Naive thymus-derived CD4-positive, alpha-beta T cell (primary cell): ENCODE results near the gene PTPRN2. TPM values are rescaled to one million over a fixed set of nuclear protein-coding genes. Genes with fewer than 3 reads are reported as not detected.

Experiments
- ATAC-seq: fragments of 150-1000 bp; cut with Tn5 transposase; 2 replicates; pipeline ENCODE4 v1.10.0; 2021; ENCODE audit warnings: mild to moderate bottlenecking, moderate library complexity
- CTCF ChIA-PET: fragments of 350-600 bp; sonication (Branson Sonifier 250); formaldehyde crosslinking; loops from one replicate; lab custom pipeline; 2021; ENCODE audit warnings: antibody characterized with exemption; lab: Charles Lee
- POLR2A ChIA-PET: fragments of 350-600 bp; sonication (Branson Sonifier 250); formaldehyde crosslinking; loops from one replicate; lab custom pipeline; 2021; ENCODE audit warnings: antibody characterized with exemption, inconsistent platforms; lab: Charles Lee
- DNase-seq, 9 donors: peaks; one replicate each; pipeline versions ENCODE4 v3.0.0 to v3.0.0-alpha.2; 2020 to 2022; ENCODE audit warnings: mixed read lengths in 1 of 9
- H3K27ac ChIP-seq: one replicate; pipeline ENCODE4 v1.7.0; 2013; ENCODE audit warnings: mild to moderate bottlenecking, low read depth, low read length, moderate library complexity
- H3K27me3 ChIP-seq, 2 donors: one replicate each; pipeline ENCODE4 v1.7.0; 2013; ENCODE audit warnings: low read length in 2 of 2, mild to moderate bottlenecking in 2 of 2, moderate library complexity in 2 of 2; ENCODE audit not compliant: control insufficient read depth in 2 of 2, insufficient read depth in 2 of 2
- H3K36me3 ChIP-seq, 3 experiments: 1 replicate in 2 of 3; 2 replicates in 1 of 3; pipeline ENCODE4 v1.7.0; 2013; ENCODE audit warnings: low read length in 3 of 3, mild to moderate bottlenecking in 3 of 3, moderate library complexity in 1 of 3; ENCODE audit not compliant: insufficient read depth in 3 of 3, control insufficient read depth in 2 of 3
- H3K4me1 ChIP-seq, 2 donors: one replicate each; pipeline ENCODE4 v1.7.0; 2013; ENCODE audit warnings: low read length in 2 of 2, mild to moderate bottlenecking in 2 of 2, moderate library complexity in 1 of 2; ENCODE audit not compliant: control insufficient read depth in 2 of 2, insufficient read depth in 2 of 2
- H3K4me3 ChIP-seq: 2 replicates; pipeline ENCODE4 v1.7.0; 2013; ENCODE audit warnings: mild to moderate bottlenecking, low read length
- H3K9me3 ChIP-seq, 3 experiments: 1 replicate in 2 of 3; 2 replicates in 1 of 3; pipeline ENCODE4 v1.7.0; 2013; ENCODE audit warnings: low read length in 3 of 3; ENCODE audit not compliant: control insufficient read depth in 2 of 3
- H3K27ac Mint-ChIP-seq, 9 donors: one replicate each; pipeline ENCODE4 v1.8.0; 2020 to 2022; ENCODE audit warnings: mixed read lengths in 9 of 9, mild to moderate bottlenecking in 8 of 9, moderate library complexity in 5 of 9, inconsistent platforms in 2 of 9
- H3K27me3 Mint-ChIP-seq, 5 donors: one replicate each; pipeline ENCODE4 v1.8.0; 2021 to 2022; ENCODE audit warnings: mixed read lengths in 5 of 5, mild to moderate bottlenecking in 1 of 5
- H3K36me3 Mint-ChIP-seq, 5 donors: one replicate each; pipeline ENCODE4 v1.8.0; 2020 to 2022; ENCODE audit warnings: mixed read lengths in 5 of 5, mild to moderate bottlenecking in 3 of 5, inconsistent platforms in 1 of 5
- H3K4me1 Mint-ChIP-seq, 7 donors: one replicate each; pipeline ENCODE4 v1.8.0; 2020 to 2022; ENCODE audit warnings: mixed read lengths in 7 of 7, mild to moderate bottlenecking in 3 of 7, inconsistent platforms in 1 of 7
- H3K4me3 Mint-ChIP-seq, 10 donors: one replicate each; pipeline ENCODE4 v1.8.0; 2020 to 2022; ENCODE audit warnings: mild to moderate bottlenecking in 10 of 10, mixed read lengths in 10 of 10, moderate library complexity in 6 of 10, inconsistent platforms in 2 of 10
- H3K9me3 Mint-ChIP-seq, 11 donors: one replicate each; pipeline ENCODE4 v1.8.0; 2020 to 2022; ENCODE audit warnings: mixed read lengths in 11 of 11, mild to moderate bottlenecking in 4 of 11, inconsistent platforms in 1 of 11, moderate library complexity in 1 of 11
- intact Hi-C, 2 donors: fragments of 100-400 bp; cut with micrococcal nuclease; formaldehyde crosslinking; loops; one replicate each; pipeline ENCODE4 v1.15.1; 2023
- polyA plus RNA-seq, 2 donors: library from polyadenylated mRNA; unstranded; fragments of 300-500 nt; fragmentation: Illumina TruSeq; gene quantifications; one replicate each; pipeline ENCODE4 v1.2.3, GENCODE V29; 2021
- total RNA-seq, 6 experiments: library from RNA in 5 of 6; stranded (reverse) in 5 of 6; gene quantifications; 1 replicate in 5 of 6; 2 replicates in 1 of 6; pipeline ENCODE4 v1.2.3 and lab custom pipeline; 2021 to 2026

PTPRN2 gene
- total and polyA plus RNA-seq, 7 experiments from 2014 or later = 0.58 to 2.3 (median 1.4) TPM

GRCh38 chr7:157966490-157966889 is 621.1 kb downstream of the PTPRN2 start:
- no peak overlapping the region for H3K27ac Mint-ChIP-seq
- no peaks in the 10 kb centered on the region for H3K36me3 ChIP-seq
- H3K27me3 ChIP-seq = no peaks in the 10 kb centered on the region
- H3K9me3 Mint-ChIP-seq = peaks cover 4 to 31% (median 12%) of the 10 kb centered on the region in 11 donors
- peaks cover 0 to 18% (median 0%) of the 10 kb centered on the region in 3 experiments for H3K9me3 ChIP-seq
- no peak for ATAC-seq
- H3K36me3 Mint-ChIP-seq = peaks cover 0 to 9% (median 6%) of the 10 kb centered on the region in 5 donors
- H3K27me3 Mint-ChIP-seq = peaks cover 0 to 17% (median 4%) of the 10 kb centered on the region in 5 donors
- intact Hi-C loops = no loop called here
- no peak for DNase-seq
- no peaks in the 10 kb centered on the region for H3K4me1 Mint-ChIP-seq
- H3K27ac ChIP-seq = no peak overlapping the region
- no peak overlapping the region for H3K4me3 Mint-ChIP-seq
- H3K4me1 ChIP-seq = no peaks in the 10 kb centered on the region
- ChIA-PET CTCF (no interaction called here), POLR2A (no interaction called here)
- H3K4me3 ChIP-seq = no peak overlapping the region

- Mint-ChIP-seq H3K27ac (no peak overlapping the region), H3K4me1 (no peaks in the 10 kb centered on the region), H3K4me3 (no peak overlapping the region), H3K9me3 (peaks cover 0 to 17% (median 5%) of the 10 kb centered on the region in 11 donors), H3K36me3 (peaks cover 0 to 4% (median 3%) of the 10 kb centered on the region in 5 donors), H3K27me3 (peaks cover 5 to 32% (median 10%) of the 10 kb centered on the region in 5 donors)
- ChIA-PET CTCF (no interaction called here), POLR2A (no interaction called here)
- no peaks in the 10 kb centered on the region for H3K4me1 ChIP-seq
- H3K4me3 ChIP-seq = no peak overlapping the region
- intact Hi-C loops = no loop called here
- DNase-seq (no peak), ATAC-seq (no peak)
- H3K27me3 ChIP-seq = no peaks in the 10 kb centered on the region
- H3K36me3 ChIP-seq = no peaks in the 10 kb centered on the region
- peaks cover 0 to 9% (median 0%) of the 10 kb centered on the region in 3 experiments for H3K9me3 ChIP-seq
- no peak overlapping the region for H3K27ac ChIP-seq
These were observed 623.1 kb downstream of the PTPRN2 start for GRCh38 chr7:157964521-157964920.

- CTCF ChIA-PET = no interaction called here
These were observed 623.6 kb downstream of the PTPRN2 start for GRCh38 chr7:157964016-157964415.

GRCh38 chr7:157963526-157963925 is 624.1 kb downstream of the PTPRN2 start:
- no peaks in the 10 kb centered on the region for H3K27me3 ChIP-seq
- DNase-seq (no peak), ATAC-seq (no peak)
- Mint-ChIP-seq H3K4me3 (no peak overlapping the region), H3K4me1 (no peaks in the 10 kb centered on the region), H3K9me3 (peaks cover 0 to 7% (median under 1%) of the 10 kb centered on the region in 11 donors), H3K27ac (no peak overlapping the region), H3K36me3 (peaks cover 0 to 3% (median 0%) of the 10 kb centered on the region in 5 donors), H3K27me3 (peaks cover 7 to 38% (median 12%) of the 10 kb centered on the region in 5 donors)
- no peaks in the 10 kb centered on the region for H3K9me3 ChIP-seq
- no peaks in the 10 kb centered on the region for H3K36me3 ChIP-seq
- POLR2A ChIA-PET = no interaction called here
- H3K27ac ChIP-seq = no peak overlapping the region
- intact Hi-C loops = no loop called here
- H3K4me1 ChIP-seq = no peaks in the 10 kb centered on the region
- CTCF ChIA-PET = no interaction called here
- no peak overlapping the region for H3K4me3 ChIP-seq

More at GRCh38 chr7:157964016-157964415, 623.6 kb downstream of the PTPRN2 start:
- Histone ChIP-seq H3K27ac (no peak overlapping the region), H3K4me1 (no peaks in the 10 kb centered on the region), H3K9me3 (peaks cover 0 to 4% (median 0%) of the 10 kb centered on the region in 3 experiments), H3K4me3 (no peak overlapping the region), H3K36me3 (no peaks in the 10 kb centered on the region), H3K27me3 (no peaks in the 10 kb centered on the region)
- Mint-ChIP-seq H3K36me3 (peaks cover 0 to 4% (median 0%) of the 10 kb centered on the region in 5 donors), H3K4me3 (no peak overlapping the region), H3K27ac (no peak overlapping the region), H3K9me3 (peaks cover 0 to 11% (median 4%) of the 10 kb centered on the region in 11 donors), H3K27me3 (peaks cover 7 to 37% (median 12%) of the 10 kb centered on the region in 5 donors), H3K4me1 (no peaks in the 10 kb centered on the region)
- DNase-seq (no peak), ATAC-seq (no peak)
- intact Hi-C loops = no loop called here
- POLR2A ChIA-PET = no interaction called here

- ChIA-PET POLR2A (no interaction called here), CTCF (no interaction called here)
These were observed 624.9 kb downstream of the PTPRN2 start for GRCh38 chr7:157962458-157963306.

GRCh38 chr7:157961731-157962457 is 625.7 kb downstream of the PTPRN2 start:
- H3K27ac ChIP-seq = no peak overlapping the region
- peaks cover 0 to 2% (median 0%) of the 10 kb centered on the region in 11 donors for H3K9me3 Mint-ChIP-seq
- no peaks in the 10 kb centered on the region for H3K36me3 ChIP-seq
- no peak overlapping the region for H3K4me3 Mint-ChIP-seq
- CTCF ChIA-PET = no interaction called here
- POLR2A ChIA-PET = no interaction called here
- H3K9me3 ChIP-seq = no peaks in the 10 kb centered on the region
- peaks cover 7 to 45% (median 17%) of the 10 kb centered on the region in 5 donors for H3K27me3 Mint-ChIP-seq
- intact Hi-C loops = no loop called here
- ATAC-seq = no peak
- H3K4me1 ChIP-seq = no peaks in the 10 kb centered on the region
- DNase-seq = no peak
- no peaks in the 10 kb centered on the region for H3K4me1 Mint-ChIP-seq
- H3K27me3 ChIP-seq = no peaks in the 10 kb centered on the region
- no peak overlapping the region for H3K4me3 ChIP-seq
- peaks cover 0 to 3% (median 0%) of the 10 kb centered on the region in 5 donors for H3K36me3 Mint-ChIP-seq
- H3K27ac Mint-ChIP-seq = no peak overlapping the region

More at GRCh38 chr7:157962458-157963306, 624.9 kb downstream of the PTPRN2 start:
- peaks cover 0 to 3% (median 0%) of the 10 kb centered on the region in 5 donors for H3K36me3 Mint-ChIP-seq
- intact Hi-C loops = no loop called here
- peaks cover 7 to 44% (median 17%) of the 10 kb centered on the region in 5 donors for H3K27me3 Mint-ChIP-seq
- no peaks in the 10 kb centered on the region for H3K9me3 ChIP-seq
- no peak overlapping the region for H3K27ac ChIP-seq
- no peaks in the 10 kb centered on the region for H3K36me3 ChIP-seq
- no peak overlapping the region for H3K4me3 ChIP-seq
- H3K4me1 ChIP-seq = no peaks in the 10 kb centered on the region
- DNase-seq (no peak), ATAC-seq (no peak)
- no peaks in the 10 kb centered on the region for H3K27me3 ChIP-seq
- no peaks in the 10 kb centered on the region for H3K4me1 Mint-ChIP-seq
- peaks cover 0 to 2% (median 0%) of the 10 kb centered on the region in 11 donors for H3K9me3 Mint-ChIP-seq
- no peak overlapping the region for H3K4me3 Mint-ChIP-seq
- H3K27ac Mint-ChIP-seq = no peak overlapping the region
